ENCODE data around the gene BABAM2.

- TF ChIP-seq EZH2 (IDR thresholded peaks at IDR 0.05; ENCODE audit: insufficient read depth, poor library complexity, severe bottlenecking) (no peak), EZH2phosphoT487 (IDR thresholded peaks at IDR 0.05; ENCODE audit: insufficient read depth, low read depth) (no peak)
These were observed 158.9 kb downstream of the BABAM2 start for GRCh38 chr2:28049416-28049815.
